Activated CD8-positive, alpha-beta T cell treated with anti-CD3 and anti-CD28 coated beads for 36 hours (primary cell): Measurements from ENCODE around the gene DIAPH2. TPM values are rescaled to one million over a fixed set of nuclear protein-coding genes. Genes with fewer than 3 reads are reported as not detected.

Source experiments
- ATAC-seq: fragments of 200-7000 bp; cut with Tn5 transposase; one replicate; pipeline ENCODE4 v1.10.0; 2021; ENCODE audit warnings: mild to moderate bottlenecking, moderate library complexity
- CTCF ChIA-PET: fragments of 350-600 bp; sonication (Branson Sonifier 250); formaldehyde crosslinking; loops from one replicate; lab custom pipeline; 2021; ENCODE audit warnings: antibody characterized with exemption; lab: Charles Lee
- POLR2A ChIA-PET: fragments of 350-600 bp; sonication (Branson Sonifier 250); formaldehyde crosslinking; loops from one replicate; lab custom pipeline; 2021; ENCODE audit warnings: antibody characterized with exemption; lab: Charles Lee
- DNase-seq: peaks from one replicate; pipeline ENCODE4 v3.0.0-alpha.2; 2020
- H3K27ac Mint-ChIP-seq: one replicate; pipeline ENCODE4 v1.8.0; 2021; ENCODE audit warnings: mild to moderate bottlenecking, mixed read lengths
- H3K27me3 Mint-ChIP-seq: one replicate; pipeline ENCODE4 v1.8.0; 2021; ENCODE audit warnings: mixed read lengths
- H3K36me3 Mint-ChIP-seq: one replicate; pipeline ENCODE4 v1.8.0; 2021; ENCODE audit warnings: low read depth, mixed read lengths
- H3K4me1 Mint-ChIP-seq: one replicate; pipeline ENCODE4 v1.8.0; 2021; ENCODE audit warnings: low read depth, mixed read lengths
- H3K4me3 Mint-ChIP-seq: one replicate; pipeline ENCODE4 v1.8.0; 2021; ENCODE audit warnings: mild to moderate bottlenecking, moderate library complexity, mixed read lengths
- H3K9me3 Mint-ChIP-seq: one replicate; pipeline ENCODE4 v1.8.0; 2021; ENCODE audit warnings: mixed read lengths
- CTCF ChIP-seq: fragments of 200-600 bp; IDR thresholded peaks from one replicate; pipeline ENCODE4 v1.8.0; 2022; ENCODE audit warnings: antibody characterized with exemption, mild to moderate bottlenecking
- intact Hi-C: fragments of 100-400 bp; cut with micrococcal nuclease; formaldehyde crosslinking; loops from one replicate; pipeline ENCODE4 v1.10.0; 2022
- total RNA-seq, 2 experiments: library from RNA; stranded (reverse); gene quantifications; one replicate each; pipeline ENCODE4 v1.2.3, GENCODE V29; 2021

The DIAPH2 gene
- total RNA-seq, 2 experiments from 2014 or later: 8.1 to 8.5 TPM

GRCh38 chrX:97553833-97554232 is 869.2 kb downstream of the DIAPH2 start:
- Mint-ChIP-seq H3K36me3 (no peaks in the 10 kb centered on the region), H3K9me3 (no peaks in the 10 kb centered on the region), H3K27ac (no peak overlapping the region), H3K4me1 (peaks cover 3% of the 10 kb centered on the region), H3K27me3 (no peaks in the 10 kb centered on the region), H3K4me3 (no peak overlapping the region)
- POLR2A ChIA-PET: no interaction called here
- DNase-seq (no peak), ATAC-seq (no peak)
- TF ChIP-seq CTCF: no peak
- CTCF ChIA-PET: no interaction called here
- intact Hi-C loops: no loop called here

DNA sequence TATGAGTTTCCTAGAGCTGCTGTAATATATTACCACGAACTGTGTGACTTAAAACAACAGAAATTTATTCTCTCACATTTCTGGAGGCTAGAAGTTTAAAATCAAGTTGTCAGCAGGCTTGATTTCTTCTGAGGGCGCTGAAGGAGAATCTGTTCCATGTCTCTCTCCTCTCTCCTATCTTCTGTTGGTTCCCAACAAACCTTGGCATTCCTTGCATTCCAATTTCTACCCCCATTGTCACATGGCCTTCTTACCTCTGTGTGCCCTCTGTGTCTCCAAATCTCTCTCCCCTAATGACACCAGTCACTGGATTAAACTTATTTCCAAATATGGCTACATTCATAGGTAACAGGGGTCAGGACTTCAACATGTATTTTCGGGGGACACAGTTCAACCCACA is 871.7 kb downstream of the DIAPH2 start:
- ChIA-PET POLR2A (no interaction called here), CTCF (no interaction called here)
- no peaks in the 10 kb centered on the region for H3K9me3 Mint-ChIP-seq
- H3K27me3 Mint-ChIP-seq: no peaks in the 10 kb centered on the region
- DNase-seq: no peak
- intact Hi-C loops: no loop called here
- H3K27ac Mint-ChIP-seq: no peak overlapping the region
- ATAC-seq: no peak
- peaks cover 3% of the 10 kb centered on the region for H3K4me1 Mint-ChIP-seq
- H3K36me3 Mint-ChIP-seq: no peaks in the 10 kb centered on the region
- no peak for TF ChIP-seq CTCF
- no peak overlapping the region for H3K4me3 Mint-ChIP-seq

DNA sequence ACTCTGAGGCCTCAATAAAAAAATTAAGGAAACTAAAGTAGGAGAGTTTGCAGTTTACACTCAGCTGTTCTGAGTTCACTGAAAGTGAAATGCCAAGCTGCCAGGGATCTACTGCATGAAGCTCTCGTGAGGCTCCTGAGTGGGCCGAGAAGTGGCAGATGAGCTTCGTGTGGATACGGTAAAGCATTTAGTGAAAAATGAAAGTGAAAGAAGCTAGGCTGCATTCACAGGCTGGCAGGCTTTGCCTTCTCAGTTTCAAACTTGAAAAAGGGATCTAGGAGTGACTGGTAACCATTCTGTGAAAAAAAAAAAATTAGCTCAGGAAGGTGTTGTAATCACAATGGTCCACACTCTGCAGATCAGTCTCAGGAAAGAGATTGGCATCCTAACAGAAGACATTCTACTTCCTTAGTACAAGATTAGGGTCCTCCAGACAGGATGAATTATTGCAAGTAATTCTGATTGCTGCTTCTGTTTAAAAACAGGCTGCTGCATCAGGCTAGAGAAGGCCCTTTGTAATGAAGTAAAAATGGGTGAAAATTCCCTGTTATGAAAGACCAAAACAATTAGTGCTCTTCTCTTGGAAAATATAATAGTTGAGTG is 879.0 kb downstream of the DIAPH2 start:
- POLR2A ChIA-PET: no interaction called here

DNA sequence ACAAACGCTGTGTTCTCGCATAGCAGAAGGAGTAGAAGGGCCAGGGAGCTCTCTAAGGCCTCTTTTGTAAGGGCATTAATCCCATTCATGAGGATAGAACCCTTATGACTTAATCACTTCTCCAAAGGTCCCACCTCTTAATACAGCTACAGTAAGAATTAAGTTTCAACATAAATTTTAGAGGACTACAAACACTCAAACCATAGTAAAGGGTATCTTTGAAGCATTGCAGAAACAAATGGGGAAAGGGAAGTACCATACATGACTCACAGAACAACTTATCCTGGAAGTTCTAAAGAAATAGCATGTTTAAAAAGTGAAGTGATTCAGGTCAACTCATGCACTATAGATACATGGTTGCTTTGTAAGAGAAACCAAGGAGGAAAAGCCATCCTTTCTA is 879.9 kb downstream of the DIAPH2 start:
- DNase-seq (no peak), ATAC-seq (no peak)
- Mint-ChIP-seq H3K36me3 (no peaks in the 10 kb centered on the region), H3K27ac (no peak overlapping the region), H3K9me3 (no peaks in the 10 kb centered on the region), H3K27me3 (no peaks in the 10 kb centered on the region), H3K4me1 (peaks cover 7% of the 10 kb centered on the region), H3K4me3 (no peak overlapping the region)
- intact Hi-C loops: no loop called here
- no peak for TF ChIP-seq CTCF
- ChIA-PET POLR2A (no interaction called here), CTCF (no interaction called here)

More for the DNA sequence above, 879.0 kb downstream of the DIAPH2 start:
- no peak for TF ChIP-seq CTCF
- H3K4me3 Mint-ChIP-seq: peak overlapping the region; percentile 64
- no peaks in the 10 kb centered on the region for H3K9me3 Mint-ChIP-seq
- peak overlapping the region; percentile 76 for H3K27ac Mint-ChIP-seq
- H3K36me3 Mint-ChIP-seq: no peaks in the 10 kb centered on the region
- no peaks in the 10 kb centered on the region for H3K27me3 Mint-ChIP-seq
- H3K4me1 Mint-ChIP-seq: peaks cover 7% of the 10 kb centered on the region
- peak; percentile 98 for ATAC-seq
- intact Hi-C loops: no loop called here
- peak; percentile 56 for DNase-seq
- CTCF ChIA-PET: interaction anchor here (1.6 kb wide), 1 partner anchor 121 kb away, joined by 3 read pairs; no protein-coding TSS in a partner anchor

GRCh38 chrX:97587171-97587570 is 902.5 kb downstream of the DIAPH2 start:
- no peaks in the 10 kb centered on the region for H3K9me3 Mint-ChIP-seq
- DNase-seq: no peak
- no peak for TF ChIP-seq CTCF
- no peaks in the 10 kb centered on the region for H3K4me1 Mint-ChIP-seq
- no peak overlapping the region for H3K4me3 Mint-ChIP-seq
- intact Hi-C loops: no loop called here
- ChIA-PET CTCF (no interaction called here), POLR2A (no interaction called here)
- no peaks in the 10 kb centered on the region for H3K36me3 Mint-ChIP-seq
- H3K27ac Mint-ChIP-seq: no peak overlapping the region
- no peak for ATAC-seq
- H3K27me3 Mint-ChIP-seq: no peaks in the 10 kb centered on the region
